C1 segment of cervical spinal cord (tissue), 14 donors: ENCODE data around the gene IGFL4.

Experiments used
- DNase-seq, 14 donors: peaks; one replicate each; lab custom pipeline; 2025; lab: John Stamatoyannopoulos, UW

The IGFL4 gene

DNA sequence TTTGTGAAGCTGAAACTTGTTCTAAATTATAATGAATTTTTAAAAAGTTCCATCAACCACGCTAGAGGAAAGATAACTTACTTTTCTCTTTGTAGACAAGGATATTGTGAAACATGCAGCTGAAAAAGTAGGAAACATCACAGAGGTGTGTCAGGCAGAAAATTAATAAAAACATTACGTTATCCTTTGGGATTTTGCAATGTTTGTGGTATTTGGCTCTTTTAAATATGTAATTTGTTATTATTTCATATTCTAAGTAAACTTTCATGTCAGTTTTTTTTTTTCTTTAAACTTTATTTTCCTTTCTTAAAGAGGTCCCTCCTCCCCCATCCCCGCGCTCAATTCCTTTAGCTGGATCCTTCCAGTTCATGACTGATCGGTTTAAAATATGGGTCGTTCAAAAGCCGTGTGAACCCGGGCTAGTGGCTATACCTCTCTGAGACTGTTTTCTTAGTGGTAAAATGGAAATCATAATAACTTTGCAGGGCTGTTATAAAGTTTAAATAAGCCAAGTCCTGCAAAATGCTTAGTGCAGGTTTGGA lies 46.3 kb downstream of the IGFL4 start:
- no peak for DNase-seq

DNA sequence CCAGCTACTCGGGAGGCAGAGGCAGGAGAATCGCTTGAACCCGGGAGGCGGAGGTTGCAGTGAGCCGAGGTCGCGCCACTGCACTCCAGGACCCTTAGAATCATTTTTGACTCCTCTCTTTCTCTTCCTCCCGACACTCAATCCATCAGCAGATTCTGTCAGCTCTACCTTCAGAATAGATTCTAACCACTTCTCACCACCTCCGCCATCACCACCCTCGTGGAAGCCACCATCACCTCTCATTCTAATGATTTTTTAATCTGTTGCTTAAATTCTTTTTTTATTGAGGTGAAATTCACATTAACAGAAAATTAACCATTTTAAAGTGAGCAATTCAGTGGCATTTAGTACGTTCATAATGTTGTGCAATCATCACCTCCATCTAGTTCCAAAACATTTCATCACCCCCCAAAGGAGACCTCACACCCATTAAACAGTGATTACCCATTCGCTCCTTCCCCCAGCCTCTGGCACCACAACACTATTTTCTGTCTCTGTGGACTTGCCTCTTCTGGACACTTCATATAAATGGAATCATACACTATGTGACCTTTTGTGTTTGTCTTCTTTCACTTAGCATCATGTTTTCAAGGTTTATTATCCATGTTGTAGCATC lies 50.6 kb downstream of the IGFL4 start:
- no peak for DNase-seq
